AG20443 (cell line): ENCODE measurements around the gene RRM1.
A peak's percentile ranks its signal among the peaks of the same experiment; 100 is the strongest.

Experiments
- DNase-seq: peaks from one replicate; pipeline ENCODE4 v3.0.0; 2012; ENCODE audit warnings: low spot score, mixed read lengths

Gene RRM1

DNA sequence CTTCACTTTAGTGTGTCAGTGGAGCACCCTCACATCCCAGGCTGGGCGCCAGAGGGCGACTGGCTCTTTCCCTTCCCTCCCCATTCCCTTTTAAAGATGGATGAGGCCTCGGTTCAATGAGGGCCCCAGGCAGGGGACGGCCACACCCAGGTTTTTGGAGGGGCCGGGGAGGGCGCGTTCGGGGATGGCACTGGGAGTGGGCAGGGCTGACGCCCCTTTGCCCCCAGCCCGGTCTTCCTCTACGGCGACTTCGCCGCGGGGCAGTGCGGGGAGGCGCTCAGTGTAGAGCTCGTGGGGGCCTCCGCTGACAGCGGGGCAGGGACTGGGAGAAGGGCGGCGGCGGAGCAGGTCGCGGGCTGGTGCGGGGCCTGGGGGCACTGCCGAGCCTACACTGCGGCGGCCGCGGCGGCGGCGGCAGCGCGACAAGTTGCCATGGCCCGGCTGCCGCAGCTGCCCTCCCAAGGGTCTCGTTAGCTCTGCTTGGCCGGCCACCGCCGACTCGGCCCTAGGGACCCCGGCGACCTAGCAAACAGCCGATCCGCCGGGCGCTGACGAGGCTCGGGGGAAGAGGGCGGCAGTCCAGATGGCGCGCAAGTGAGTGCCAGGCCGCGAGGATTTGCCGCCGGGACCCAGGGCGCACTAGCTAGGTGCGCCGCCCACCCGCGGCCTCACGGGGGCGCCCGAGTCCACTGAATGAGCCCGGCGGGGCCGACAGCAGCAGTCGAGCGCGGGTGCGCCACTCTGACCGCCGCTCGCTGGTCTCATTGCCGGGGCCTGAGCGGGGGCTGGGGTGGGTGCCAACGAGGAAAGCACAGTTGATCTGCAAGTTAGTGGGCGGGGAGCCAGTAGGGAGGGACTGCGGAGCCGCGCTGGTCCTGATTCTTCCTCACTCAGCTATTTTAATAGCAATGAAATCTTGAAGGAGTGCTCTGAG is 92.7 kb downstream of the RRM1 start:
- DNase-seq: peak; percentile 96
